ENCODE measurements around the gene POC1A. TPM values are rescaled to one million over a fixed set of nuclear protein-coding genes. Genes with fewer than 3 reads are reported as not detected.

The POC1A gene
- total and polyA plus RNA-seq, 10 of the 15 experiments (the other 5 are each of a cell fraction or from before 2014, with no cell fraction given) = 8.5 to 49.8 (median 23.5) TPM

DNA sequence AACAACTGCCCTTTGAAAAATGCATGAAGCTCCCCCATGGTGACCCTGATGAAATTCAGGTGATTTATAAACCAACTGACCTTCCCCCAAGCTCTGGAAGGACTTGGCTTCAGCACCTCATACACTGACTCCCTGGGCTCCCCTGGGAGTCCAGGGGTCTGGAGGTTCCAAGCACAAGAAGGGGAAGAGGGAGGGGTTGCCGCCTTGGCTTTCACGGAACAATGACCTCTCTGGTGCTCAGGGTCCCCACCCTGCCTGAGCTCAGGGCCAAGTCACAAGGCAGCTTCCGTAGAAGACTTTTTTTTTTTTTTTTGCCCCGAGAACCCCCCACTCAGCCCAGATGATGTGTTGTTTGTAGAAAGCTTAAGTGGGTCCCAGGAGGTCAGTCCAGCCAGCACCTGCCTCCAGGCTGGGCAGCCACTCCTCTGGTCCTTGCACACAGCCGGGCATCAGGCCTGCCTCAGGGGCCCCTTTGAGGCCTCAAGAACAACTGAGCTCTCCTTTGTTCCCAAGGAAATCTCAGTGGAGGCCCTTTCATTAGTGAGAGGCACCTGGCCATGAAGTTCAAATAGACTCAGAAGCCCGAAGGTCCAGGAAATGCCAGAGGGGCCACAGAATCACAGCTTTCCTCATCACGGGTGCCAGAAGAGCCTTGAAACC is 29.7 kb upstream of the POC1A start:
- no peak overlapping the region for H2AFZ ChIP-seq (ENCODE audit: control insufficient read depth, low read depth, low read length)
- no peak for FAIRE-seq

More for the DNA sequence above, 29.7 kb upstream of the POC1A start:
- Histone ChIP-seq H3K27me3 (replicated peaks in 1 of 2; ENCODE audit: control insufficient read depth in 2 of 2, insufficient read depth in 2 of 2, low read length in 1 of 2) (no peaks in the 10 kb centered on the region), H3K79me2 (ENCODE audit: control insufficient read depth, insufficient read depth, low read length) (no peaks in the 10 kb centered on the region), H3K9me3 (replicated peaks; ENCODE audit: control insufficient read depth, insufficient read depth, low read length) (no peaks in the 10 kb centered on the region), H3K4me2 (ENCODE audit: control insufficient read depth, insufficient read depth) (no peak overlapping the region), H3K4me1 (ENCODE audit: control insufficient read depth, insufficient read depth, low read length) (no peaks in the 10 kb centered on the region), H3K4me3 (no peak overlapping the region), H3K27ac (ENCODE audit: control insufficient read depth, insufficient read depth) (no peak overlapping the region), H3K9ac (ENCODE audit: control insufficient read depth, insufficient read depth, low read length) (no peak overlapping the region), H4K20me1 (ENCODE audit: control insufficient read depth, insufficient read depth) (no peaks in the 10 kb centered on the region), H3K36me3 (ENCODE audit: control insufficient read depth in 2 of 2, insufficient read depth in 2 of 2, low read length in 1 of 2) (no peaks in the 10 kb centered on the region)
- RAD21 ChIA-PET (ENCODE audit: unreplicated experiment) = no interaction called here
- TF ChIP-seq SREBF2 (IDR thresholded peaks at IDR 0.05; ENCODE audit: low read length) = no peak
- no peak for TF ChIP-seq ZSCAN29 (IDR thresholded peaks at IDR 0.05)
- no peak for TF ChIP-seq MYB (IDR thresholded peaks at IDR 0.05; ENCODE audit: borderline replicate concordance, low read depth, low read length)
- TF ChIP-seq SIN3A (IDR thresholded peaks at IDR 0.05; ENCODE audit: low read depth, low read length) = no peak
- no peak for TF ChIP-seq EZH2 (IDR thresholded peaks at IDR 0.05; ENCODE audit: borderline replicate concordance, control insufficient read depth, low read depth, low read length)
- TF ChIP-seq, protein P1, sequence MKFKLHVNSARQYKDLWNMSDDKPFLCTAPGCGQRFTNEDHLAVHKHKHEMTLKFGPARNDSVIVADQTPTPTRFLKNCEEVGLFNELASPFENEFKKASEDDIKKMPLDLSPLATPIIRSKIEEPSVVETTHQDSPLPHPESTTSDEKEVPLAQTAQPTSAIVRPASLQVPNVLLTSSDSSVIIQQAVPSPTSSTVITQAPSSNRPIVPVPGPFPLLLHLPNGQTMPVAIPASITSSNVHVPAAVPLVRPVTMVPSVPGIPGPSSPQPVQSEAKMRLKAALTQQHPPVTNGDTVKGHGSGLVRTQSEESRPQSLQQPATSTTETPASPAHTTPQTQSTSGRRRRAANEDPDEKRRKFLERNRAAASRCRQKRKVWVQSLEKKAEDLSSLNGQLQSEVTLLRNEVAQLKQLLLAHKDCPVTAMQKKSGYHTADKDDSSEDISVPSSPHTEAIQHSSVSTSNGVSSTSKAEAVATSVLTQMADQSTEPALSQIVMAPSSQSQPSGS (IDR thresholded peaks at IDR 0.05; ENCODE audit: low read length) = no peak
- TF ChIP-seq, protein P2, sequence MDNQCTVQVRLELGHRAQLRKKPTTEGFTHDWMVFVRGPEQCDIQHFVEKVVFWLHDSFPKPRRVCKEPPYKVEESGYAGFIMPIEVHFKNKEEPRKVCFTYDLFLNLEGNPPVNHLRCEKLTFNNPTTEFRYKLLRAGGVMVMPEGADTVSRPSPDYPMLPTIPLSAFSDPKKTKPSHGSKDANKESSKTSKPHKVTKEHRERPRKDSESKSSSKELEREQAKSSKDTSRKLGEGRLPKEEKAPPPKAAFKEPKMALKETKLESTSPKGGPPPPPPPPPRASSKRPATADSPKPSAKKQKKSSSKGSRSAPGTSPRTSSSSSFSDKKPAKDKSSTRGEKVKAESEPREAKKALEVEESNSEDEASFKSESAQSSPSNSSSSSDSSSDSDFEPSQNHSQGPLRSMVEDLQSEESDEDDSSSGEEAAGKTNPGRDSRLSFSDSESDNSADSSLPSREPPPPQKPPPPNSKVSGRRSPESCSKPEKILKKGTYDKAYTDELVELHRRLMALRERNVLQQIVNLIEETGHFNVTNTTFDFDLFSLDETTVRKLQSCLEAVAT (IDR thresholded peaks at IDR 0.05) = no peak
- no peak for TF ChIP-seq ZNF274 (IDR thresholded peaks at IDR 0.05; ENCODE audit: insufficient read depth, insufficient read length)
- 56% methylated on average over 6 of the region's 7 CpGs for WGBS (ENCODE audit: insufficient coverage, insufficient replicate concordance, low lambda C conversion rate, missing lambda C conversion rate)
- CTCF ChIA-PET = interaction anchor here (0.8 to 1.4 kb wide), 4 partner anchors 16 to 264 kb away, joined by 3 to 5 read pairs (median 3); no protein-coding TSS in a partner anchor
- intact Hi-C loops (cut with micrococcal nuclease; ENCODE audit: unreplicated experiment) (no loop called here), in situ Hi-C loops (cut with MboI) (no loop called here)
- DNase-seq (ENCODE audit: low read depth, low spot score) = no peak
- POLR2A ChIA-PET = no interaction called here
- no peak for ATAC-seq
- SMC1A ChIA-PET (ENCODE audit: uncharacterized antibody, unreplicated experiment) = no interaction called here
- BruUV-seq (replicated peaks) = no TSS peak

Measured in GM12878 (cell line).